KOPT-K1 (cell line): Measurements from ENCODE around the gene AGAP3.

Source experiments
- H3K27ac ChIP-seq: fragments of 200-600 bp; sonication (generic); 2 replicates; pipeline ENCODE4 v1.5.1; 2016; ENCODE audit warnings: antibody characterized with exemption, mild to moderate bottlenecking, low read depth, low read length; ENCODE audit not compliant: poor library complexity, severe bottlenecking
- H3K36me3 ChIP-seq: fragments of 200-600 bp; sonication (generic); 2 replicates; pipeline ENCODE4 v1.5.1; 2017; ENCODE audit warnings: antibody characterized with exemption, mild to moderate bottlenecking, low read length, moderate library complexity; ENCODE audit not compliant: insufficient read depth
- H3K9me3 ChIP-seq: fragments of 200-600 bp; sonication (generic); 2 replicates; pipeline ENCODE4 v1.5.1; 2017; ENCODE audit warnings: antibody characterized with exemption, low read length, mild to moderate bottlenecking; ENCODE audit not compliant: insufficient read depth, poor library complexity, severe bottlenecking

The AGAP3 gene

GRCh38 chr7:151186640-151187408 is 100.5 kb downstream of the AGAP3 start, which contains the start of gene ASB10:
TSS of gene ASB10 (minus strand) at chr7:151187250. CDS start at chr7:151187130, 120 bp downstream.
- Histone ChIP-seq H3K36me3 (no peaks in the 10 kb centered on the region), H3K9me3 (no peaks in the 10 kb centered on the region), H3K27ac (no peak within 1 kb of the TSS)

GRCh38 chr7:151187409-151188251 is 101.4 kb downstream of the AGAP3 start:
- Histone ChIP-seq H3K9me3 (no peaks in the 10 kb centered on the region), H3K27ac (no peak overlapping the region), H3K36me3 (no peaks in the 10 kb centered on the region)

- H3K9me3 ChIP-seq = no peaks in the 10 kb centered on the region
- H3K27ac ChIP-seq = no peak overlapping the region
- H3K36me3 ChIP-seq = no peaks in the 10 kb centered on the region
These were observed 101.9 kb downstream of the AGAP3 start for GRCh38 chr7:151188252-151188542.

GRCh38 chr7:151189038-151189437 is 102.8 kb downstream of the AGAP3 start:
- Histone ChIP-seq H3K27ac (no peak overlapping the region), H3K36me3 (no peaks in the 10 kb centered on the region), H3K9me3 (no peaks in the 10 kb centered on the region)

- Histone ChIP-seq H3K36me3 (no peaks in the 10 kb centered on the region), H3K27ac (no peak overlapping the region), H3K9me3 (no peaks in the 10 kb centered on the region)
These were observed 105.3 kb downstream of the AGAP3 start for GRCh38 chr7:151191544-151191943.

GRCh38 chr7:151192002-151192539 is 105.8 kb downstream of the AGAP3 start:
- Histone ChIP-seq H3K36me3 (no peaks in the 10 kb centered on the region), H3K9me3 (no peaks in the 10 kb centered on the region), H3K27ac (no peak overlapping the region)

GRCh38 chr7:151193203-151193978 is 107.1 kb downstream of the AGAP3 start:
- H3K9me3 ChIP-seq = no peaks in the 10 kb centered on the region
- H3K36me3 ChIP-seq = no peaks in the 10 kb centered on the region
- H3K27ac ChIP-seq = no peak overlapping the region
